Measurements from ENCODE around the gene B2M. TPM values are rescaled to one million over a fixed set of nuclear protein-coding genes. Genes with fewer than 3 reads are reported as not detected.

The B2M gene
- total RNA-seq, 1 experiment from 2014 or later, result 81.0 TPM

DNA sequence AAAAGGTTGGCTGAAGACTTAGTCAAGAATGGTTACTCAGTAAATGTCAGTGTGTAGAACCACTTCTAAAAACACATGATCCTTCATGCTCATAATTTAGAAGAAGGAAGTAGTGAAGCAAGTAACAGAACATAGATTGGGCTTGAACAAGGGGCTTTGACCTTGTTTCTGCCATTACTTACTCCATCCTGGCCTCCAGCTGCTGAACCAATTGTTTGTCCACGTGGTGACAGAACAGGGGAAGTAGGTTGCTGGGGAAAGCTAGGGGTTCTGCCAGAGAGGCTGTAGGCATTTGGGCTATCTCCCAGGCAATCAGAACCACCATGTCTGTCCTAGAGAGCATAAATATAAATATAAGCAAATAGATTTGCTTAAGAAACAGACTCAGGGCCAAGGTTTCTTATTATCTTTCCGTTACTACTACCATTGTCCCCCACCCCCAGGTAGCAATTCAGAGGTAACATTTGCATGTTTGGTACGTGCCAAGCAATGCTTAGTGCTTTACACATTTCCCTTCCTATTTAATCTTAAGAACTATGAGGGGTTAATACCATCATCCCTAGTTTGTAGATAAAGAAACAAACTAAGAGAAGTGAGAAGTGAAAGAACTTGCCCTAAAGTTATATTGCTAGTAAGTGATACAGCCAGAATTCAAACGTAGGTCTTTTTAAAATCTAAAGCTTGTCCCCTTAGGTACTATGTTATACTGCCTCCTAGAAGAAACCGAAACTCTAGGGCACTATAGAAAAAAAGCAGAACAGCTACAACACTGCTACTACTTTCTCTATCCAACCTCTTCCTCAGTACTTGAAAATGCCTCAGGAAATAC lies 44.9 kb upstream of the B2M start:
- Histone ChIP-seq H3T11ph (ENCODE audit: low read length) (no peak overlapping the region), H3K23me2 (ENCODE audit: insufficient read length, low read depth, low read length, poor library complexity, severe bottlenecking) (peaks cover 7% of the 10 kb centered on the region), H3K27ac (ENCODE audit: insufficient read length, low read depth, low read length) (no peak overlapping the region), H2AK5ac (ENCODE audit: insufficient read length, low read length) (no peak overlapping the region), H2BK5ac (ENCODE audit: insufficient read length, low read length) (no peak overlapping the region), H2BK120ac (ENCODE audit: low read depth, low read length, poor library complexity, severe bottlenecking) (no peak overlapping the region), H3K79me1 (ENCODE audit: insufficient read depth, low read depth, low read length, poor library complexity, severe bottlenecking) (peaks cover 6% of the 10 kb centered on the region), H3K23ac (ENCODE audit: insufficient read length, low read depth, low read length) (no peak overlapping the region), H3K4me1 (ENCODE audit: insufficient read depth, low read length) (no peaks in the 10 kb centered on the region), H3K9me3 (ENCODE audit: control insufficient read depth, low read depth, low read length) (no peaks in the 10 kb centered on the region), H3K14ac (ENCODE audit: insufficient read depth, low read length) (no peak overlapping the region), H4K91ac (ENCODE audit: insufficient read length, low read depth, low read length) (no peak overlapping the region), H3K18ac (ENCODE audit: insufficient read length, low read depth, low read length) (no peak overlapping the region), H4K8ac (replicated peaks; ENCODE audit: insufficient read length, low read depth, low read length) (no peak overlapping the region), H3K4me2 (ENCODE audit: insufficient read depth, insufficient read length, low read length) (no peak overlapping the region), H3K56ac (ENCODE audit: insufficient read length, low read depth, low read length) (no peak overlapping the region), H2BK12ac (ENCODE audit: insufficient read length, low read depth, low read length) (no peak overlapping the region), H4K20me1 (ENCODE audit: control insufficient read depth, insufficient read depth, insufficient read length) (no peaks in the 10 kb centered on the region), H2BK20ac (ENCODE audit: low read depth, low read length, poor library complexity, severe bottlenecking) (no peak overlapping the region), H3K27me3 (ENCODE audit: insufficient read depth, low read length) (no peaks in the 10 kb centered on the region), H2AFZ (ENCODE audit: low read length) (no peak overlapping the region), H3K9ac (ENCODE audit: extremely low read depth, insufficient read length, low read length) (no peak overlapping the region), H3K4ac (ENCODE audit: low read depth, low read length) (no peak overlapping the region), H2BK15ac (ENCODE audit: low read depth, low read length) (no peak overlapping the region), H4K5ac (ENCODE audit: insufficient read length, low read depth, low read length) (no peak overlapping the region), H3K79me2 (ENCODE audit: insufficient read depth, low read length) (no peaks in the 10 kb centered on the region)
- Mint-ChIP-seq H3K36me3 (ENCODE audit: insufficient read depth in 1 of 3, low read depth in 3 of 3) (no peaks in the 10 kb centered on the region), H3K4me3 (no peak overlapping the region), H3K4me1 (peaks cover 20 to 22% of the 10 kb centered on the region in 2 experiments), H3K9me3 (no peaks in the 10 kb centered on the region; a peak in 1 of 5 replicates), H3K27ac (no peak overlapping the region), H3K27me3 (ENCODE audit: low read depth) (no peaks in the 10 kb centered on the region)
- DNase-seq, result no peak
- no peak for TF ChIP-seq CTCF (conservative IDR thresholded peaks at IDR 0.05)
- WGBS (ENCODE audit: extremely low coverage, insufficient read length, low lambda C conversion rate), result no CpG with 5 or more reads among the region's 5 CpGs
